H1 (cell line): ENCODE measurements around the gene NFYA.

Experiments used
- ATF3 ChIP-seq: IDR thresholded peaks from 2 replicates; pipeline ENCODE4 v1.6.1; 2011; ENCODE audit warnings: low read depth, mild to moderate bottlenecking, low read length; ENCODE audit not compliant: insufficient read depth
- CTCF ChIP-seq, 3 experiments: IDR thresholded peaks; 1 replicate in 2 of 3; 2 replicates in 1 of 3; pipeline versions ENCODE4 v1.5.1 to v1.6.1; 2011; ENCODE audit warnings: low read length in 3 of 3, mild to moderate bottlenecking in 3 of 3, inconsistent platforms in 2 of 3, low read depth in 1 of 3, moderate library complexity in 1 of 3; ENCODE audit not compliant: insufficient read depth in 1 of 3; ENCODE audit errors: control extremely low read depth in 1 of 3
- POLR2AphosphoS5 ChIP-seq: IDR thresholded peaks from 2 replicates; pipeline ENCODE4 v1.6.1; 2011; ENCODE audit warnings: low read depth, low read length
- POU5F1 ChIP-seq: IDR thresholded peaks from 2 replicates; pipeline ENCODE4 v1.6.1; 2011; ENCODE audit warnings: low read depth, mild to moderate bottlenecking, low read length, moderate library complexity

GRCh38 chr6:41058783-41059181, 14.0 kb upstream of the NFYA start:
- TF ChIP-seq ATF3 (no peak), POLR2AphosphoS5 (no peak), CTCF (IDR thresholded peaks at IDR 0.05; ENCODE audit: control extremely low read depth in 1 of 3, insufficient read depth in 1 of 3, low read depth in 1 of 3, low read length in 3 of 3) (no peak), POU5F1 (no peak)
